ENCODE measurements around the gene TPCN1.

TPCN1 gene

GRCh38 chr12:113286712-113287111, 65.4 kb downstream of the TPCN1 start:
- TF ChIP-seq CTCF (IDR thresholded peaks at IDR 0.05; ENCODE audit: borderline replicate concordance, control extremely low read depth, extremely low read depth, insufficient read depth, missing control alignments): no peak
- in situ Hi-C loops (cut with MboI; ENCODE audit: low sequenced_read_pairs, unreplicated experiment): no loop called here
- DNase-seq (ENCODE audit: low spot score): no peak

GRCh38 chr12:113287146-113287898, 66.1 kb downstream of the TPCN1 start:
- DNase-seq (ENCODE audit: low spot score): no peak
- in situ Hi-C loops (cut with MboI; ENCODE audit: low sequenced_read_pairs, unreplicated experiment): no loop called here
- TF ChIP-seq CTCF (IDR thresholded peaks at IDR 0.05; ENCODE audit: borderline replicate concordance, control extremely low read depth, extremely low read depth, insufficient read depth, missing control alignments): no peak

GRCh38 chr12:113287899-113288282, 66.6 kb downstream of the TPCN1 start:
- in situ Hi-C loops (cut with MboI; ENCODE audit: low sequenced_read_pairs, unreplicated experiment): no loop called here
- DNase-seq (ENCODE audit: low spot score): no peak
- TF ChIP-seq CTCF (IDR thresholded peaks at IDR 0.05; ENCODE audit: borderline replicate concordance, control extremely low read depth, extremely low read depth, insufficient read depth, missing control alignments): no peak

- no peak for DNase-seq (ENCODE audit: low spot score)
- in situ Hi-C loops (cut with MboI; ENCODE audit: low sequenced_read_pairs, unreplicated experiment): no loop called here
- TF ChIP-seq CTCF (IDR thresholded peaks at IDR 0.05; ENCODE audit: borderline replicate concordance, control extremely low read depth, extremely low read depth, insufficient read depth, missing control alignments): no peak
These were observed 68.1 kb downstream of the TPCN1 start for GRCh38 chr12:113289361-113289760.

- in situ Hi-C loops (cut with MboI; ENCODE audit: low sequenced_read_pairs, unreplicated experiment): no loop called here
- no peak for DNase-seq (ENCODE audit: low spot score)
- TF ChIP-seq CTCF (IDR thresholded peaks at IDR 0.05; ENCODE audit: borderline replicate concordance, control extremely low read depth, extremely low read depth, insufficient read depth, missing control alignments): no peak
These were observed 69.2 kb downstream of the TPCN1 start for GRCh38 chr12:113290506-113290905.

- DNase-seq (ENCODE audit: low spot score): no peak
- no peak for TF ChIP-seq CTCF (IDR thresholded peaks at IDR 0.05; ENCODE audit: borderline replicate concordance, control extremely low read depth, extremely low read depth, insufficient read depth, missing control alignments)
- in situ Hi-C loops (cut with MboI; ENCODE audit: low sequenced_read_pairs, unreplicated experiment): no loop called here
These were observed 70.3 kb downstream of the TPCN1 start for GRCh38 chr12:113291586-113291985.
